DND-41 (cell line): Measurements from ENCODE around the gene PPP1R16B.

Experiments used
- ATAC-seq: fragments of 200-7000 bp; cut with Tn5 transposase; 3 replicates; pipeline ENCODE4 v1.9.1; 2021; ENCODE audit warnings: low read depth; ENCODE audit not compliant: insufficient read depth
- DNase-seq: peaks from one replicate; pipeline ENCODE4 v3.0.0-alpha.2; 2020
- H2AFZ ChIP-seq: 2 replicates; pipeline ENCODE4 v1.6.0; 2012; ENCODE audit warnings: low read depth, low read length
- H3K27ac ChIP-seq: 2 replicates; pipeline ENCODE4 v1.5.1; 2012; ENCODE audit warnings: low read length, inconsistent platforms
- H3K27me3 ChIP-seq: fragments of 200-600 bp; sonication (generic); 2 replicates; pipeline ENCODE4 v1.6.0; 2012; ENCODE audit warnings: low read length, mild to moderate bottlenecking, inconsistent platforms; ENCODE audit not compliant: insufficient read depth, poor library complexity
- H3K36me3 ChIP-seq: 2 replicates; pipeline ENCODE4 v1.5.1; 2012; ENCODE audit warnings: low read length, inconsistent platforms; ENCODE audit not compliant: insufficient read depth
- H3K4me1 ChIP-seq: 2 replicates; pipeline ENCODE4 v1.5.1; 2012; ENCODE audit warnings: mild to moderate bottlenecking, low read length; ENCODE audit not compliant: insufficient read depth
- H3K4me2 ChIP-seq: 2 replicates; pipeline ENCODE4 v1.6.0; 2012; ENCODE audit warnings: mild to moderate bottlenecking, moderate library complexity, low read length, inconsistent platforms; ENCODE audit not compliant: insufficient read depth
- H3K4me3 ChIP-seq, 2 experiments: fragments of 200-600 bp in 1 of 2; shearing (Covaris generic) in 1 of 2; 2 replicates each; pipeline ENCODE4 v1.5.1; 2012 to 2016; ENCODE audit warnings: inconsistent platforms in 2 of 2, low read length in 2 of 2, mild to moderate bottlenecking in 2 of 2, low read depth in 1 of 2, moderate library complexity in 1 of 2
- H3K79me2 ChIP-seq: 2 replicates; pipeline ENCODE4 v1.6.0; 2012; ENCODE audit warnings: low read length, inconsistent platforms; ENCODE audit not compliant: insufficient read depth
- H3K9ac ChIP-seq: 2 replicates; pipeline ENCODE4 v1.6.0; 2012; ENCODE audit warnings: low read depth, mild to moderate bottlenecking, inconsistent platforms, low read length, moderate library complexity
- H3K9me3 ChIP-seq: 2 replicates; pipeline ENCODE4 v1.5.1; 2012; ENCODE audit warnings: low read length, moderate library complexity, mild to moderate bottlenecking, inconsistent platforms; ENCODE audit not compliant: insufficient read depth, severe bottlenecking
- H4K20me1 ChIP-seq: 2 replicates; pipeline ENCODE4 v1.6.0; 2012; ENCODE audit warnings: low read length; ENCODE audit not compliant: insufficient read depth
- CTCF ChIP-seq: IDR thresholded peaks from 2 replicates; pipeline ENCODE4 v1.5.1; 2012; ENCODE audit warnings: borderline replicate concordance, low read length, moderate library complexity, mild to moderate bottlenecking; ENCODE audit not compliant: poor library complexity, severe bottlenecking; ENCODE audit errors: extremely low read depth
- EZH2 ChIP-seq: IDR thresholded peaks from 3 replicates; pipeline ENCODE4 v1.6.1; 2012; ENCODE audit warnings: borderline replicate concordance, low read depth, mild to moderate bottlenecking, moderate library complexity, low read length, inconsistent platforms; ENCODE audit not compliant: severe bottlenecking

PPP1R16B gene

GRCh38 chr20:38915355-38915754, 109.9 kb downstream of the PPP1R16B start:
- Histone ChIP-seq H3K4me2 (no peak overlapping the region), H3K27me3 (no peaks in the 10 kb centered on the region), H3K9me3 (no peaks in the 10 kb centered on the region), H3K79me2 (no peaks in the 10 kb centered on the region), H3K36me3 (no peaks in the 10 kb centered on the region), H3K9ac (no peak overlapping the region), H4K20me1 (no peaks in the 10 kb centered on the region), H3K27ac (no peak overlapping the region), H2AFZ (no peak overlapping the region), H3K4me1 (no peaks in the 10 kb centered on the region), H3K4me3 (no peak overlapping the region)
- ATAC-seq: no peak
- TF ChIP-seq EZH2 (no peak), CTCF (no peak)
- DNase-seq: no peak

- DNase-seq: no peak
- no peak for TF ChIP-seq EZH2
- TF ChIP-seq CTCF: no peak
- no peaks in the 10 kb centered on the region for H3K36me3 ChIP-seq
These were observed 112.2 kb downstream of the PPP1R16B start for GRCh38 chr20:38917657-38918056.

GRCh38 chr20:38918172-38918571, 112.7 kb downstream of the PPP1R16B start:
- Histone ChIP-seq H3K27ac (no peak overlapping the region), H3K4me2 (no peak overlapping the region), H2AFZ (no peak overlapping the region), H3K9me3 (no peaks in the 10 kb centered on the region), H4K20me1 (no peaks in the 10 kb centered on the region), H3K79me2 (no peaks in the 10 kb centered on the region), H3K4me3 (no peak overlapping the region), H3K9ac (no peak overlapping the region), H3K4me1 (no peaks in the 10 kb centered on the region), H3K36me3 (no peaks in the 10 kb centered on the region), H3K27me3 (no peaks in the 10 kb centered on the region)
- no peak for TF ChIP-seq CTCF
- no peak for TF ChIP-seq EZH2
- no peak for ATAC-seq
- no peak for DNase-seq

More at GRCh38 chr20:38917657-38918056, 112.2 kb downstream of the PPP1R16B start:
- Histone ChIP-seq H3K9me3 (no peaks in the 10 kb centered on the region), H3K4me2 (no peak overlapping the region; the same call in 1 of the 2 replicates), H3K79me2 (no peaks in the 10 kb centered on the region), H3K27ac (no peak overlapping the region), H2AFZ (no peak overlapping the region), H4K20me1 (no peaks in the 10 kb centered on the region), H3K27me3 (no peaks in the 10 kb centered on the region), H3K4me3 (no peak overlapping the region), H3K4me1 (no peaks in the 10 kb centered on the region), H3K9ac (no peak overlapping the region)
- ATAC-seq: no peak

GRCh38 chr20:38919683-38920082, 114.2 kb downstream of the PPP1R16B start:
- Histone ChIP-seq H3K27ac (no peak overlapping the region), H3K4me1 (no peaks in the 10 kb centered on the region), H3K9me3 (no peaks in the 10 kb centered on the region), H3K36me3 (no peaks in the 10 kb centered on the region), H3K4me3 (no peak overlapping the region), H4K20me1 (no peaks in the 10 kb centered on the region), H3K4me2 (no peak overlapping the region), H3K79me2 (no peaks in the 10 kb centered on the region), H2AFZ (no peak overlapping the region), H3K9ac (no peak overlapping the region), H3K27me3 (no peaks in the 10 kb centered on the region)
- no peak for ATAC-seq
- TF ChIP-seq CTCF (no peak), EZH2 (no peak)
- DNase-seq: no peak
